ENCODE measurements around the gene EI24.
"Not testable (repeated sequence)": the region's sequence is repeated elsewhere in the genome, so short reads cannot be mapped to it uniquely, and the experiment has no call there.

Gene EI24

DNA sequence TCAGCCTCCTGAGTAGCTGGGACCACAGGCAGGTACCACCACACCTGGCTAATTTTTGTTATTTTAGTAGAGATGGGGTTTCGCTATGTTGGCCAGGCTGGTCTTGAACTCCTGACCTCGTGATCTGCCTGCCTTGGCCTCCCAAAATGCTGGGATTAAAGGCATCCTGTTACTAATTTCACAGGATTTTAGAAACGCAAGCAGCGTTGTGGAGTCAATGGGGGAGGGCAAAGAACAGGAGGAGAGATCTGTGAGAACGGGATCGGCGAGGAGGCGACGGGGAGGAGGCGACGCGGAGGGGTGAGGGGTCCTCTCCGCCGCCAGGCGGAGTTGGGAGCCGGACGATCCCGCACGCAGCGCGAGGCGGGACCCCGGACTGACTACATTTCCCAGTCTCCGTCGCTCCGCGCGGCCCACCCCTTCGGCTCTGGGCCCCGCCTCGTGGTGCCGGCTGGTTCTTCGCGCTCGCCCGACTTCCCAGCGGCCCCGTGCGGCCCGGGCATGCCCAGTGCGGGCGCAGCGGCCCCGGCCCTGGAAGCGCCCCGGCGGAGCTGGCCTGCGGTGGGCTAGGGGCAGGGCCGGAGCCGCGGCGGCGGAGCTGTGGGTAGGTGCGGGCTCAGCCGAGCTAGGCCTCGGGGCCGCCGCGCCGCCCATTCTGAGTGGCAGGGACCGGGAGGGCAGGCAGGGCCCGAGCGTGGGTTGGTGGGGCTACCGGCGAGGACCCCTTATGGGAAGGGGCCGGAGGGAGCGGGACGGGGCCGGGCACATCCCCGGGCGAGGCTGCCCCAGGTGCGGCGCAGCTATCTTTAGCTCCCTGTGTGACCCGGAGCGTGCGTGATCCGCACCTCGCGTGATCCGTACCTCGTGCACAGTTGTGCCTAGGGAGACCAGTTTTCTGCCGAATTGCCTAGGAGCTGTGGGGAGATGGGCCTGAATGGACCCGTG is at the start of gene EI24:
EI24 (plus strand) TSS at position 508 of the 945 bp plus-strand sequence. CDS start 3,051 bp downstream, outside the sequence.
- DNase-seq = peak; percentile 83

DNA sequence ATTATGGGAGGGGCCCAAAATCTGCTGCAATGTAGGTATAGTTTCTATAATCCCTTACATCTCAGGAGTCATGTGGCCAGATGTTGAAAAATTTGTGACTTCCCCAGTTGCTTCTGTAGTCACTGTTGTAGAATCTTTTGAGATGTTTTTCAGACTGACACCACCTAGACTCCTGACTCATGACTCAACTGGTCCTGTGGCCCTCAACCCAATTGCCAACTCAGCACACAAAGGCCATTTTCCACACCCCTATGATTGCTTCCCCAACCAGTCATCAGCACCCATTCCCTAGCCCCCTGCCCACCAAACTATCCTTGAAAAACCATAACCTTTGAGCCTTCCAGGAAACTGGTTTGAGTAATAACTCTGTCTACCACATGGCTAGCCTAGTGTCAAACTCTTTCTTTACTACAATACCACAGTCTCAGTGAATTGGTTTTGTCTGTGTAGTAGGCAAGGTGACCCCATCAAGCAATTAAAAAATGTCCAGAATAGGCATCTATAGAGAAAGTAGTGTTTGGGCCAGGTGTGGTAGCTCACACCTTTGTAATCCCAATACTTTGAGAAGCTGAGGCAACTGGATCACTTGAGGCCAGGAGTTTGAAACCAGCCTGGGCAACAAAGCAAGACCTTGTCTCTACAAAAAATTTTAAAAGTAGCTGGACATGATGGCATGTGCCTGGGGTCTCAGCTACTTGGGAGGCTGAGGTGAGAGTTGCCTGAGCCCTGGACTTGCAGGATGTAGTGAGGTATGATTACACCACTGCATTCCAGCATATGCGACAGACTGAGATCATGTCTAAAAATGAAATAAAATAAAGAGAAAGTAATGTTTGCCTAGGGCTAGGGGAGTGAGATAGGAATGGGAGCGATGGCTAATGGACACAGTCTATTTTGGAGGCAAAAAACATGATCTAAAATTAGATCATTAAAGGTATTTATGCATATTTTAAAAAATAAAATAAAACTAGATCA is 49.1 kb upstream of the EI24 start:
- DNase-seq = no peak

DNA sequence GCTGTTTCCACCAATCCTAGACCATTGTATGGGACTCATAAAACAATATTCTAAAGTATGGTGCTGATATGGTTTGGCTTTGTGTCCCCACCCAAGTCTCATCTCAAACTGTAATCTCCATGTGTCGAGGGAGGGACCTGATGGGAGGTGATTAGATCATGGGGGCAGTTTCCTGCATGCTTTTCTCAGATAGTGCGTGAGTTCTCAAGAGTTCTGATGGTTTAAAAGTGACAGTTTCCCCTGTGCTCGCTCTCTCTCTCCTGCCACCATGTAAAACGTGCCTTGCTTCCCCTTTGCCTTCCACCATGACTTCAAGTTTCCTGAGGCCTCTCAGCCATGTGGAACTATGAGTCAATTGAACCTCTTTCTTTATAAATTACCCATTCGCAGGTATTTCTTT is 44.0 kb upstream of the EI24 start:
- no peak for DNase-seq

DNA sequence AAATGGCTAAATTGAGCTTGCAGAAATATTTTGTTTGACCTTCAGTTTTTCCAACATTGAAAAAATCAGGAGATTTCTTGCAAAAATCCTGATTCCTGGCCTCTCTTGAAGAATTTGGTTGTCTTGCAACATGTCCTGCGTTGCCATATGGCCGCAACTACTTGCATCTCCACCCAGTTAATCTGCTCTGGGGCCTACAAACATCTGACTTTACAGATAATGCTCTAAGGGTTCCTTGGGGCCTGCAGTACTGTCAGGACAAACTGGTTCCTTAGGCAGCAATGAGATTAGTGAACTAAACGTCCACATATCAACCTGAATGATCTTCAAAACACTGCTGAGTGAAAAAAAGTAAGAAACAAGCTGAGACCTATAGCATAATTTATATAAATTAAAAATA is 36.6 kb upstream of the EI24 start:
- DNase-seq = no peak

DNA sequence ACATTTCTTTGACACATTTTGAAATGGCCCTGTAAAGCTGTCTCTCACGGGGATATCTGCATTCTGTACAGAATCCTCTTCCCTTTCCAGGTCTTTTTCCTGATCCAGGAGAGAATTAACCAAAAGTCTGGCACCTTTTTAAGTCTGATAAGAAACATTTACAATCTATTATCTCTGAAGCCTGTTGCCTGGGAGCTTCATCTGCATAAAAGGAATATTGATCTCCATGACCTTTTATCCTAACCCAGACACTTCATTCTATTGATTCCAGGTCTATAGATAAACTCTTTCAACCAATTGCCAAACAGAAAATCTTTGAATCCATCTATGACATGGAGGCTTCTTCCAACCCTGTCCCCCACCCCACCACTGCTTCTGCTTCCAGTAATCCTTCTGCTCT is 33.7 kb upstream of the EI24 start:
- no peak for DNase-seq

DNA sequence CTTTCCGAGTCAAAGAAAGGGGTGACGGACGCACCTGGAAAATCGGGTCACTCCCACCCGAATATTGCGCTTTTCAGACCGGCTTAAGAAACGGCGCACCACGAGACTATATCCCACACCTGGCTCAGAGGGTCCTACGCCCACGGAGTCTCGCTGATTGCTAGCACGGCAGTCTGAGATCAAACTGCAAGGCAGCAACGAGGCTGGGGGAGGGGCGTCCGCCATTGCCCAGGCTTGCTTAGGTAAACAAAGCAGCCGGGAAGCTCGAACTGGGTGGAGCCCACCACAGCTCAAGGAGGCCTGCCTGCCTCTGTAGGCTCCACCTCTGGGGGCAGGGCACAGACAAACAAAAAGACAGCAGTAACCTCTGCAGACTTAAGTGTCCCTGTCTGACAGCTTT is 32.4 kb upstream of the EI24 start:
- DNase-seq = not testable (repeated sequence)

DNA sequence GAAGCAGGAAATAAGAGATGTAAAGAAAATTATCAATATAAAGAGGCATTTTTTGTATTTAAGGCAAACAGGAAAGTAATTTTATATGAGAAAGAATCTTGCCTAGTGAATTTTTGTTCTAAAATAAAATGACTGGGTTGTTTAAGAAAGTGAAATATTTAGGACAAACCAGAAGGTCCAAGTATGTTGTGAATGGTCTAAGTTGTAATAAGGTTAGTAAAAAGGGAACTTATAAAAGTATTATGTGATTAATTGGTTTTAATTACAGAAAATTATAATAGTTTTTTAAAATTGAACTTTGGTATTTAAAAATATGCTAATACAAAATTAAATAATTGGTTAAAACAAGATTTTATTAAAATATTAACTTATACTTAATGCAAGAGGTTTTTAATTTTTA is 26.6 kb upstream of the EI24 start:
- no peak for DNase-seq

DNA sequence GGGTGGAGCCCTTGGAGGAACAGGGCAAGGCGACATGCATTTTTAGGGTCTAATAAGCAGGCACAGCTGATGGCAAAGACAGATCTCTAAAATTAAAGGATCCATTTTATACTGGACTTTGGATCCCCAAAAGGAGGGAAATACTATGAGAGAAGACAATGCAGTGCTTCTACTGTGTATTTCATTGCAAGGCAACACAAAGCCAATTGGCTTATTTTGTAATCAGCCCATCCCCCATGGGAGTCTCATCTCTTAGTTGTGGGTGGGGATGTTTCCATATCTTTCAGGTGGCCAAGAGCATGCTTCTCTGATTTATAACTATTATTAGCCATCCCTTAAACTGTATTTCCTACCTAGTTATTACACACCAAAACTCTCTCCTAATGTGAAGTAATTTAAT is 18.5 kb upstream of the EI24 start:
- DNase-seq = no peak

DNA sequence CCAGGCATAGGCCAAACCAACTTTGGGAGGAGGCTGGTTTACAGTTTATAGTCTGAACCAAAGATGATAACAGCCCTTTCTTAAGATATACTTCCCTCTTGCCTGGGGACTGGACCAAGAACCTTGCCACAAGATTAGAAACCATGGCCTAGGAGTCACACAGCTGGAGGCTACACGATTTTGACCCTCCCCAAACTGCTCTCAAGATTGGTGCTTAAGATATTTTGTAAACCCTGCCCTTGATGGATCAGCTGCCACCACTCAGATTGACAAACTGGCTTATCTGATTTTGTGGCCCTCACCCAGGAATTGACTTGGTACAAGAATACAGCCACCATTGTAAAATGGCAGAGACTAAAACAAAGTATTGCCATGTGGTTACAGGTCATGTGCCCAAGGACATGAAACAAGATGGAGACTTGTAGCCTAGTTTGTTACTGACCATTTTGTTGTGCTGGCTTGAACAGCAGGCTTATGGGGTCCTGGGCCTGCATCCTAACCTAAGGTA is 17.4 kb upstream of the EI24 start:
- no peak for DNase-seq

DNA sequence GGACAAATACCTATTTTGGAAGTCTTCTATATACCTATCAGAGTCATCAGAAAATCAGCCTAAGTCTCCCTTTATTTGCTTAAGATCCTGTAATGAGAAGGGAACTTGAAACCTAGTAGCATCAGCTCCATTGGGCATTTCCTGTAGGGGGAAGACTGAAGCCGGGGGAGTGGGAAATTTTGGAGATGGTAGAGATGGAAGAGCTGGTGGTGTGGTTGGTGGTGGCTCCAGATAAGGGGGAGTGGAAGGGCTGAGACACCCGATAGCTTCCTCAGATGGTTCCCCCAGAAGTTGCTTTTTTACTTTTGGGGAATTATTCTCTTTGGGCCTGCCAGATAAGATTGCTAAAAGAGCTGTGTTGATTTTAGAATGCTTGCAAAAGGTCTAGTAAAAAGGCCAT is 16.4 kb upstream of the EI24 start:
- DNase-seq = no peak

DNA sequence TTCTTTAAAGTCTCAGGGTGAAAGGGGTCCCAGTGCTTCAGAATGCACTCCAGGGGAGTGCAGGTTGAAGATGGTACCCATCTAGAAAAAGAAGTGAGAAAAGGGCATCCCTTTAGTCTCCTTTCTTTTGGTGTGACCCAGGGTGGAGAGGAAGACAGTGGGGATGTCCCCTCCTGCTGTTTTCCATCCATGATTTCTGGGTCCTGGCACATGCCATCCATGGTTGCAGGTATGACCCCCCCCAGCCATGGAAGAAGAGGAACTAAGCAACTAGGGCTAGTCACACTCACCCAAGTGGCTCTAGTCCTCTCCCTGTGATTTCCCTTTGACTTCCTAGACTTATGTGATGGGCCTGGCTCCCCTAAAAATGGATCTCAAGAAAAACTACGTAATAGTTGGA is 15.9 kb upstream of the EI24 start:
- DNase-seq = no peak

DNA sequence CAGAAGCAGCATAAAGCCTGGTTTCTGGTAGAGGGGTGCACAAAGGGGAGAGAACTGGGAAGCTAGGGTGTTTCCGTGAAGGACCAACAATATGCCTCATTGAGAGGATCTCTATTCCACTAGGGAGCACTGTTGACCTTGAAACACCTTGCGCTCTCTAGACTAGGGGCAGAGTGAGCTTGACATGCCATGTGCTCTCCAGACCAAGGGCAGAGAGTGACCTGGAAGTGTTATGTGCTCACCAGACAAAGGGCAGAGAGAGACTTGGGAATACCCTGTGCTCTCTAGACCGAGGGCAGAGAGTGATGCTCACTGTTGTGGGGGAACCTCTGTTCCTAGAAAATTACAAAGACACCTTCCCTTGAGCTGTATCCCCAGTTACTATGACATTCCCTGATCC is 15.2 kb upstream of the EI24 start:
- DNase-seq = no peak

DNA sequence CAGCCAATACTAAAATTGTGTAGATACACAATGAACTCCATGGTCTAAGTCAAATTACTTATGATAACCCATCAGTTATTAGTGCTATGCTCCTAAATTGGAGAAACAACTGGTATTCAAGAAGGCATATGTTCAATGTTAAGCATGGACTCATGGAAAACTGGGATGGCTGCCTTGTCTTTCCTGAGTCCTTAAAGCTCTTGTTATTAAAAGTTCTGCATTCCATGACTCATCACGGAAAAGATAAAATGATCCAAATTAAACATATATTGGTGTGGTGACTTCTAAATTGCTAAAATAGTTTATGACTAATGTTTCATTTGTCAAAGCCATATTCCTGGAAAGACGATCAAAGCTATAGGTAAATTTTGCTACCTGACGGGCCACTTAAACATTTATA is 9.4 kb upstream of the EI24 start:
- DNase-seq = no peak

DNA sequence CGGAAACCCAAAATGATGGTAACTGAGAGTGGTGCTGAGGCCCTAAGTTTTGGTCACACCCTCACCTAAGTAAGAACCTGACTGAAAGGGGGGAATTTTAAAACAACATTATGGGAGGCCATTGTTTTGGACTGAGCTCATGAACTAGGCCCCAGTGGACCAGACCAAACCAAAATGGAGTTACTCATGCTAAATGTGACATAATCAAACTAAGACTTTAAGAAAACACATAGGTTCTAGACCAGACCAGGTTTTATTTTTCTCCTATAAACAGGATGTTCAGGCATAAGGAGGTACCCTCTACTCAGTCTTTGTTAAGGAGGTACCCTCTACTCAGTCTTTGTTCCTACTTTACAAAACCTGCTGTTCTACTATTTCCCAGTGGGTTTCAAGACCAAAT is 7.4 kb upstream of the EI24 start:
- DNase-seq = no peak

DNA sequence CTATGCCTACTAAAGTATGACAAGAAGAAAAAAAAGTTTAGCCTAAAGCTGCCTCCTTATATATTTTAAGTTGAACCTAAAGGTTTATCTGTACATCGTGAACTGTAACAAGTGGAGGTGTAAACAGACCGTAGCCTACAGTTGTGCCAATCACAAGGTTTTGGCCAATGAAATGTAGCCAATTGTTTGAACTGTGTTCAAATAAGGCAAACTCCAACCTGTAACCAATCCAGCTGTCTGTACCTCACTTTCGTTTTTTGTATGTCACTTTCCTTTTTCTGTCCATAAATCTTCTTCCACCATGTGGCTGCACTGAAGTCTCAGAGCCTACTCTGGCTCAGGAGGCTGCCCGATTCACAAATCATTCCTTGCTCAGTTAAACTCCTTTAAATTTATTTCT is 6.8 kb upstream of the EI24 start:
- no peak for DNase-seq

DNA sequence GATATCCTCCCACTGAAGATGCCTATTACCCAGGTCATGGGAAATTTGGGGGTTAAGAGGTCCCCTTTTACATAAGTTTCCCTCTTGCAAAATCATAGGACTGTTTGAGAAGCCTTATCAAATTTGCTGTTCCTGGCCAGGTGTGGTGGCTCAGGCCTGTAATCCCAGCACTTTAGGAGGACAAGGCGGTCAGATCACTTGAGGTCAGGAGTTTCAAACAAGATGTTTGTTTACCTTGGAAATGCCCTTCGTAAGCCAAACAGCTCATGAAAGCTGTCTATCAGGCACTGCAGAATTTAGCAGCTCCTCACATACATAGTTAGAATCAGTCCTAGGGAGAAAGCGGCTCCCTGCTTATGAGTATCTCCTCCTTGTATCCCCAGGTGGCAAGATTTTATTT is 4.9 kb upstream of the EI24 start:
- DNase-seq = no peak

DNA sequence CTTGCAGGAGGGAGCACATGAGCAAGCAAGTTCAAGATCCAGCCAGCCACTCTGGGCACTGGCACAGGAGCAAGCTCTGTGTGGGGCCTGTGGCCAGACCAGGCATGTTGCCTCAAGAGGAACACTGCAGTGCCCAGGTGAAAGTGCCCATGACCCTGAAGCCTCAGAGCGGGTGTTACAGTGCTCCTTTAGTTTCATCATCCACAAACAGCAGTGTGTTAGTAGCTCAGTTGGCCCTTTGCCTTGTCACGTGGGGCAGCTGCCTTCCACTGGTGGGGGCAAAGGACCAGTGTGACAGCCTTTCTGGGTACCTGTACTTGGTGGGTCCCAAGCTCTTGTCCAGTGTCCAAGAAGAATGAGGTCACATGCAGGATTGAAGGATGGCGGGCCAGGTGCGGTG is 3.0 kb upstream of the EI24 start:
- DNase-seq = no peak

DNA sequence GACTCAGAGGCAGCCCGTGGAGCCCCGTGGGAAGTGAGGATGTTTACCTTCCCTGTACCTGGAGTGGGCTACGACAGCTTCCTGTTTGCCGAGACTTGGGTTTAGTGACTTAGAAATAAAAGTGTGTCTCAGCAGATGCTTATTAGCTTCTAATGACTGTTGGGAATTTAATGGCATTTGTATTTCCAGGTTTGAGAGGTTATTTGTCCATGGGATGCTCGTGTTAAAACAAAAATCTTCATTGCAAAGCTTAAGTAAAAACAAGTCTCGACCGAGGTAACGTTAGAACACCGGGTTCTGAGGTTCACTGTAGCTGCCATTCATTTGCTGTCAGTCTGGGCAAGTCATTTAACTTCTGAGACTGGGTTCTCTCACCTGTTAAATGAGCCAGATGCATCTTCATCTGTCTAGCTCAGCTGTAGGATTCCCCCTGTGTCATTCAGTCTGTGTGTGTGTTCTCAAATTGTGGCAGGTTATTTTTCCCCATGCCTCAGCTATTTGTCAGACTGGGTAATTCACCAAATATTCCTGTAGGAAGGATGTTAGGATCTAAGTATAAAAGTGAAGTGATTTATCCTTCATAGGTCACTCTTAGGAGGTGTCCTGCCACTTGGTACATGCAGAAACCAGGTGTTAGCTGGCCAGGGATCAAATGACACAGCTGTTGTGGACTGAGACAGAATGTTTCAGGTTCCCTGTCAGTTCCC is 791 bp downstream of the EI24 start:
- no peak for DNase-seq

DNA sequence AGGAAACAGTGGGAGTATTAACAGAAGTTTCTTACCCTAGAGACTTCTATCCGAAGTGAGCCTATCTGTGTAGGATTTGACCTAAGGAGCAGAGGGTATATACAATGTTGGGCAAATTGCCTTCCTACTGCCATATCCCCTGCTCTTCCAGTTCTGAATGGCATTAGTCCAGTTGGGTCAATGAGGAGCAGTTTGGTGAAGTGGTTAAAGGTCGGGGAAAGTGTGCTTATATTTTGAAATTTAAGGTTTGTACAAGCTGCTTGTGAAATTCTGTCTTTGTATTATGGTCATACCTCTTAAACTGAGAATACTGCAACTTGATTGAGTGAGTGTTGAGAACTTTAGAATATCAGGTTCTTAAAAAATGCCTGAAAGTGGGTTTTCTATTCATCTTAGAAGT is 1.7 kb downstream of the EI24 start:
- DNase-seq = no peak

DNA sequence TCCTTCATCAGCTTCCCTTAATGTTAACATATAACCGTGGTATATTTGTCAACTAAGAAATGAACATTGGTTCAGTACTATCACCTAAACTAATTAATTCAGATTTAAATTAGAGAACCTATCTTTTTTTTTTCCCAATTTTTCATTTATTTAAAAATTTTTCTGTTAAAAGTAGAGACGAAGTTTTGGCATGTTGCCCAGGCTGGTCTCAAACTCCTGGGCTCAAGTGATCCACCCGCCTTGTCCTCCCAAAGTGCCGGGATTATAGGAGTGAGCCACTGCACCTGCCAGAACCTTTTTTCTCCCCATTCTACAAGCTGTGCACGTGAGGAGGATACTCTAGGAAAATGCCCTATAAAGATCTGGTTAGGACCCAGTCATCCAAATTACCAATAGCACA is 3.6 kb downstream of the EI24 start:
- DNase-seq = no peak

DNA sequence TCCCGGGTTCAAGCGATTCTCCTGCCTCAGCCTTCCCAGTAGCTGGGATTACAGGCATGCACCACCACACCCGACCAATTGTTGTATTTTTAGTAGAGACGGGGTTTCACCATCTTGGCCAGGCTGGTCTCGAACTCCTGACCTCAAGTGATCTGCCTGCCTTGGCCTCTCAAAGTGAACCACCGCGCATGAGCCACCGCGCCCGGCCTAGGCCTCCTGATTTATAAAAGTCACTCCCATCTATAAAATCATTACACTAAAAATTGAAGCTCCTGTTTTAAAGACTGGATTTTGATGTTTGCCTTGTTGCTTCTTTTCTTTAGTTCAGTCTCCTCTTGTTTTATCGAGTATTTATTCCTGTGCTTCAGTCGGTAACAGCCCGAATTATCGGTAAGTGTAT is 7.9 kb downstream of the EI24 start:
- DNase-seq = not testable (repeated sequence)

DNA sequence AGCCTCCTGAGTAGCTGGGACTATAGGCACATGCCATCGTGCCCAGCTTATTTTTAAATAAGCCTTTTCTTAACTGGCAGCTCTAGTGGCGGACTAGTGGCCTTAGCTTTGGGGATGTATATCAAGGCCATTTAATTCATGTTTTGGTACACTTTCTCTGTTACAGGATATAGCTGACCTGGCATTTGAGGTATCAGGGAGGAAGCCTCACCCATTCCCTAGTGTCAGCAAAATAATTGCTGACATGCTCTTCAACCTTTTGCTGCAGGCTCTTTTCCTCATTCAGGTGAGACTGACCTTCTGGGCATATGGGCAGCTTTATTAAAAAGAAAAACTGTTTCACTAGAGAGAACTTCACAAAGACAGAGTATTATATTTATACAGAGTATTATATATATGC is 9.5 kb downstream of the EI24 start:
- no peak for DNase-seq

DNA sequence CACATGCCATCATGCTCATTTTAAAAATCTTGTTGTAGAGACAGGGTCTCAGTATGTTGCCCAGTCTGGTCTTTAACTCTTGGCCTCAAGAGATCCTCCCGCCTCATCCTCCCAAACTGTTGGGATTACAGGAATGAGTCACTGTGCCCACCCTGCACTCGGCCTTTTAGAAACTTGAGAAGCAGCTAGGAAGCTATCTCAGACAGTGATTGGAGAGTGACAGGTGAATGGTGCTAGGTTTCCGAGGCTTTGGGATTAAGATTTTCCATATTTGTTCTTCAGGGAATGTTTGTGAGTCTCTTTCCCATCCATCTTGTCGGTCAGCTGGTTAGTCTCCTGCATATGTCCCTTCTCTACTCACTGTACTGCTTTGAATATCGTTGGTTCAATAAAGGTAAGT is 10.5 kb downstream of the EI24 start:
- DNase-seq = no peak

Data from activated effector memory CD4-positive, alpha-beta T cell treated with Interleukin-2 at 50 U/mL for 16 hours (primary cell).